DMS 273 treated with DMSO at 0.1 percent for 48 hours (cell line): ENCODE results near the gene LARP6.
"Not testable (repeated sequence)": the region's sequence is repeated elsewhere in the genome, so short reads cannot be mapped to it uniquely, and the experiment has no call there.

Experiments
- DNase-seq: peaks from one replicate; lab custom pipeline; 2025; lab: John Stamatoyannopoulos, UW

LARP6 gene

DNA sequence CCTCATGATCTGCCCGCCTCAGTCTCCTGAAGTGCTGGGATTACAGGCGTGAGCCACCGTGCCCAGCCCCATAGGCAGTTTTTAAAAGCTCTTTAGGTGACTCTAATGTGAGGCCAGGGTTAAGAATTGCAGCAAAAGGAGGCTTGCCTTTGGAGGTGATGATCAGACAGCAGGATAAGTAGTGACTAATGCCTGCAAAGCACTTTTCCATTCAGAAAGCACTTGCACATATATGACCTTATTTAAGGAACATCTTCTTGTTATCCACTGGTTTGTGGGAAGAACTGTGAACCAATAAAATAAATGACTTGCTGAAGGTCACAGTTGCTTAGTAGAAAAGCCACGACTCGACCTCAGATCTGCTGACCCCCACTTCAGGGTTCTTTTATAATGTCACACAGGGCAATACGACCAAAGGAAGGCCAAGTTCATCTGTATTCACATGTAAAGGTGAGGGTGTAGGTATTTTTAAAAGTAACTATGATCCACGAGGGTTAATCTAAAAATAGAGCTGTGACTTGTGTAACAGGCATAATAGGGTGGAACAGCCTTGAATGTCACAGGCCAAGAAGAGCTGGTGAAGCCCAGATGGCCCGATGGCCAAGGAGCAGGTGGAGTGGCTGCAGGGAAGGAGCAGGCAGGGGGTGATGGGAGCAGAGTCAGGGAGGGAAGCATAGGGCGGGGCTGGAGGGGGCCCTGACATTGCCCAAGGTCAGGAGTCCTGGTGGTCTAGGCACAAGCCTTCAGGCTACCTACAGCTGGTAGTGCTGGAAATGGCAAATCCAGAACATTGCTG, 24.4 kb downstream of the LARP6 start:
- DNase-seq = no peak

DNA sequence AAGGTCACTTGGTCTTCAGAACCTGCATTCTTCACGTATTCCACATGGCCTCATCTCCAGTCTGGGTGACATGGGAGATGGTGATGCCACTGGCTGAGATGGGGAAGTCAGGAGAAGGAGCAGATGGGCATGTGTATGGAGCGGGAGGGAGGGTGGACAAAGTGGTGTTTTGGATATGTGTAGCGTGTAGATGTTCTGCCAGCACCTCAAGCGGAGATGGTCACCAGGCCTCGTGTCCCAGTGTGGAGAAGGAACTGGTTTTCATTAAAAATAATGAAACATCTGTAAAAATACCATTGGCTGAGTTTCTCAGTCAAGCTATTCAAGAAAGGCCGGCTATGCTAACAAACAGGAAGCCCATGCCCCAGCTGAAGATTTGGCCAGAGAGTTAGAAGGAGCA, 26.2 kb downstream of the LARP6 start:
- no peak for DNase-seq

DNA sequence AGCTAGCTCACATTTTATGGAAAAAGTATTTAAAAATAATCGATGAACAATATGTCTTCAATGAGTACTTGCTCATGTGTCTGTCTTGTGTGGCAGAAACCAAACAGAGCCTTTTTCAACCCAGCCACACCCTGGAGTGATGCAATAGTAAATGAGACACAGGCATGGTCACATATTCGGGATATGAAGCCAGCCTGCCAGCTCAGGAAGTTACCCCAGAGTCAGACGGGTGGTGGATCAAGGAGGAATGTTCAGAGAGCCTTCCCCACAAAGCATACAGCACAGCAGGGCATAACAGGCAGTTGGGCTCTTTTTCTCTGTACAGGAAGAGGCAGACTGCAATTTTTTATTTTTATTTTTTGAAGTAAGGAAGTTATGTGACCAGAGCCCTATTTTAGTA, 27.3 kb downstream of the LARP6 start:
- DNase-seq = no peak

GRCh38 chr15:70825841-70826240, 28.1 kb downstream of the LARP6 start:
- no peak for DNase-seq

- DNase-seq = peak; percentile 49
Measured at GRCh38 chr15:70823196-70823595, 30.8 kb downstream of the LARP6 start.

- DNase-seq = no peak
Measured at GRCh38 chr15:70820214-70820613, 33.7 kb downstream of the LARP6 start.

GRCh38 chr15:70818580-70818979, 35.4 kb downstream of the LARP6 start:
- no peak for DNase-seq

DNA sequence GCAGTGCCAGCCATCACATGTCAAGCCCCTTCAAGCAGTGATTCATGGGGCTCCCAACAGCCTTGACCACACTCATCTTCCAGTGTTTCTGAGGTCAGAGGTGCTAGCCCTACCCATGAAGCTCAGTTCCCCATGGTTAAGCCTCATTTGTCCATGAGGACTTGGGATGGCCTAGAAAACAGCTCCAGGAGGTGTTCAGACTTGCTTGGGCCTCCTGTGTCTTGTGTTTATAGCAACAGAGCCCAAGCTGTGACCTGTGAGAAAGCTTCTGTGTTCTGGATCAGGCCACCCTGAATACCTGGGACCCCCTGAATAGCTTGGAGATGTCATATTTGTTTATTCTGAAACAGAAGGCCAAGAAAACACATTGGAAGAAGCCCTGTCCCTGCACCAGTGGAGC, 36.7 kb downstream of the LARP6 start:
- no peak for DNase-seq

- no peak for DNase-seq
Measured at GRCh38 chr15:70815604-70816003, 38.4 kb downstream of the LARP6 start.

DNA sequence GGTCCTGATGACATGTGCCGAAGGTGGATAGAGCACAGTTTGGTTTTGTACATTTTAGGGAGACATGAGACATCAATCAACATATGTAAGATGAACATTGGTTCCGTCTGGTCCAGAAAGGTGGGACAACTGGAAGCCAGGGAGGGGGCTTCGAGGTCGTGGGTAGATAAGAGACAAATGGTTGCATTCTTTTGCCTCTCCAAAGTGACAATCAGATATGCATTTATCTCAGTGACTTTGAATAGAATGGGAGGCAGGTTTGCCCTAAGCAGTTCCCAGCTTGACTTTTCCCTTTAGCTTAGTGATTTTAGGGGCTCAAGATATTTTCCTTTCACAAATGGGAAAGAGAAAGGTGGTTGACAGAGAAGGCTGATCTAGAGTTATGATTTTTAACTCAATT, 38.9 kb downstream of the LARP6 start:
- not testable (repeated sequence) for DNase-seq

- no peak for DNase-seq
Measured at GRCh38 chr15:70812827-70813364, 41.1 kb downstream of the LARP6 start.

- DNase-seq = no peak
Measured at GRCh38 chr15:70810916-70811578, 42.9 kb downstream of the LARP6 start.

DNA sequence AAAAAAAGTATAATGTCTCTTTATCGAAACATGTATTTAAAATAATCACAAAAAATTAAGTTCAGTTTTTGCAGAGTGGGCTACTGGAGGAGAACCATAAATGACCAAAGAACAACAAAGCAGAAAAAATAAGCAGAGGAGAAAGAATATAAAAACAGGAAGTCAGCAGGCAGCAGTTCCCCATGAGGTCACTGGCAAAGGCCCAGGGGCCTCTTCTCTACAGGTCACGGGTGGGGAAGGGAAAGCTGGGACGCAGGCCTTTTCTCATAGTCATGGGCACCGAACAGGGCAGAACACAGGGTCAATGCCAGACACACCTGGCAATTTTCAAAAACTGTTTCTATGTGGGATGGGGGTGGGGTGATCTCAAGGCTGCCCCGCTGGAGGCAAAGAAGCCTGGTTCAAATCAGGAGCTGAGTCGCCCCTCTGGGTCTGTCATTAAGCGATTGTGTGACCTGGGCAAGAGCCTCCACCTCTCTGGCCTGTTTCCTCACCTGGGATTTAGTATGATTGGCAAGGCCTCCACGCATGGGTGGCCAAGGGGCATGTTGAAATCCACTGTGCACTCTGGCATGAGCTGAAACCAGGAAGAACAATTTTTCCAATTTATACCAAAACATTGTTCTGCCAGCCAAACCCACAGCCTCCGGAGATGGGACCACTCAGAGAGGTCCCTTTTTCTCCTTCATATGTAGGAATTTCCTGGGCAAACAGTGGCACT, 46.8 kb downstream of the LARP6 start:
- no peak for DNase-seq

DNA sequence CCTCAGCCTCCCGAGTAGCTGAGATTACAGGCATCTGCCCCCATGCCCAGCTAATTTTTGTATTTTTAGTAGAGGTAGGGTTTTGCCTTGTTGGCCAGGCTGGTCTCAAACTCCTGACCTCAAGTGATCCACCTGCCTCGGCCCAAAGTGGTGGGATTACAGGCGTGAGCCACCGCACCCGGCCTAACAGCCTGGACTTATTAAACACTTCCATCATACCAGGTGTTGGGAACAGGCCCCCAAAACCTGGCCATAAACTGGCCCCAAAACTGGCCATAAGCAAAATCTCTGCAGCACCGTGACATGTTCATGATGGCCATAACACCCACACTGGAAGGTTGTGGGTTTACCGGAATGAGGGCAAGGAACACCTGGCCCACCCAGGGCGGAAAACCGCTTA, 49.6 kb downstream of the LARP6 start:
- DNase-seq = not testable (repeated sequence)

DNA sequence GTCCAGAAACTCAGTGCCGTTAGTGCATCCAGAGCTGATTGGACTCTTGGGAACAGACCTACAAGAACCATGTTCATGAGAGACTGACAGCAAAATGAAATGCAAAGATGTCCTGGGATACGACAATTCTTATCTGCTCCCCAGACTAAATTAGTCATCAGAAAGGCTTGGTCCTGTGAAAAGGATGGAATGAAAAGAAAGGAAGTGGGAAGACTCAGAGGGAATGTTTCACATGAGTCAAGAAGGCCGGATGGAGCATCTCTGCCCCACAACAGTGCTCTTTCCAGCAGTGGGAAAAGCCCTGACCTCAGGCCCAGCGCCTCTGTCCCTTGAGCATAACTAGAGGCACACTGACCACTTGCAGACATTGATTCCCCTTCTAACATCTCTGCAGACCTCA, 51.3 kb downstream of the LARP6 start:
- no peak for DNase-seq

- no peak for DNase-seq
Measured at GRCh38 chr15:70801109-70801508, 52.8 kb downstream of the LARP6 start.

DNA sequence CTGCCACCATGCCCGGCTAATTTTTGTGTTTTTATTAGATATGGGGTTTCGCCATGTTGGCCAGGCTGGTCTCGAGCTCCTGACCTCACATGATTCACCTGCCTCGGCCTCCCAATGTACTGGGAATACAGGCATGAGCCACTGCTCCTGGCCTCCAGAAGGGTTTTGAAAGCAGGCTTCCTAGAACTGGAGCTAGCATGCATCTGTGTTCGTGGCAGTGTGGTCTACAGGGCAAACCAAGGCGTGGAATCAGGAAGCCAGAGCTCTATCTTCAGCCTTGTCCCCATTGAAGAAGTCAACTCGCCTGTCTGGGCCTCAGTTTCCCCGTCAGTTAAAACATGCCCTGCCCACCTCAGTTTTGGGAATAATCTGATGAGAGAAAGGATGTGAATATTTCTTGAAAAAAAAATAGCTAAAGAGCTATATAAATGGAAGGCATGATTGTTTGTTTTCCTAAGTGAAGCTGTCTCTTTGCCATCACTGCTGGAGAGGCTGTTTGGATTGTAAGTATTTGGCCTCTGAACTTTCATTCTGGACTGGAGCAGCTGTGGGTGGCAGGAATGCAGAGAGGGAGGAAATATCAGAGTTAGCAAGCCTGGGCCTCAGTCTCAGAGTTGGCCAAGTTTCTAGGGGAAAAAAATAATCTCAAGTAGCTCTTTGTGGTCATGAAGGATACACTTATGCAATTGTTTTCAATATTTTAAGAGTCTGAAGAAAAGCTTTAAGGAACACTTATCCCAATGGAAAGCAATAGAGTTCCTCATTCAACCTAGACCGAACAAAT, 54.1 kb downstream of the LARP6 start:
- DNase-seq = no peak

GRCh38 chr15:70797464-70797863, 56.5 kb downstream of the LARP6 start:
- DNase-seq = no peak

- no peak for DNase-seq
Measured at GRCh38 chr15:70796516-70797310, 57.2 kb downstream of the LARP6 start.

DNA sequence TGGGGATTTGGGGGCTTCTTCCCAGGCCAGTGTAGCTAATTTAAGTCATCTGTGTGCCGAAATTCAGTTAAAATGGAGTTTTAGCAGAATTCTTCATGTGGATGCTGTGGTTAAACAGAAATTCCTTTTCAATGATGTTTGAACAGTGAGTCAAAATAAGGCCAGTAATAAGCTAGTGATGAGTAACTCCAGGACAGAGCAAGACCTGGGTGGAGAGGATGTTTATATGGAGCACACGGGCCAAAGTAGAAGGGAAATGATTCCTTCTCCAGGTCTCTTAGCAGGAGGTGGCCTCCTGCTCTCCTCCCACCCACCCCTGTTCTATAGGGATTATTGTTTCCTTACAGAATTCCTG, 58.7 kb downstream of the LARP6 start:
- DNase-seq = no peak

- no peak for DNase-seq
Measured at GRCh38 chr15:70794596-70795310, 59.2 kb downstream of the LARP6 start.
